SH-SY5Y (cell line): ENCODE results near the gene MCM10.

Experiments
- GATA2 ChIP-seq: IDR thresholded peaks from 2 replicates; pipeline ENCODE4 v1.6.1; 2011; ENCODE audit warnings: mild to moderate bottlenecking, low read depth, low read length
- GATA3 ChIP-seq: IDR thresholded peaks from 2 replicates; pipeline ENCODE4 v1.6.1; 2011; ENCODE audit warnings: low read depth, mild to moderate bottlenecking, low read length, moderate library complexity

GRCh38 chr10:13143766-13144165 is 17.6 kb upstream of the MCM10 start:
- TF ChIP-seq GATA2: no peak
- no peak for TF ChIP-seq GATA3
